Stimulated activated CD4-positive, alpha-beta T cell treated with anti-CD3 and anti-CD28 coated beads, Interleukin-15, amount 100 ng/mL, for 48 hours (primary cell): ENCODE results near the gene SLC26A4.

Source experiments
- DNase-seq, 2 donors: peaks; one replicate each; pipeline ENCODE4 v3.0.0-alpha.2; 2020; ENCODE audit warnings: low read depth in 2 of 2

The SLC26A4 gene

GRCh38 chr7:107659666-107660065 is 962 bp upstream of the SLC26A4 start:
- peak; percentile 31 to 41 for DNase-seq

GRCh38 chr7:107661081-107661864 is 645 bp downstream of the SLC26A4 start:
- peak; percentile 33 to 39 for DNase-seq

DNA sequence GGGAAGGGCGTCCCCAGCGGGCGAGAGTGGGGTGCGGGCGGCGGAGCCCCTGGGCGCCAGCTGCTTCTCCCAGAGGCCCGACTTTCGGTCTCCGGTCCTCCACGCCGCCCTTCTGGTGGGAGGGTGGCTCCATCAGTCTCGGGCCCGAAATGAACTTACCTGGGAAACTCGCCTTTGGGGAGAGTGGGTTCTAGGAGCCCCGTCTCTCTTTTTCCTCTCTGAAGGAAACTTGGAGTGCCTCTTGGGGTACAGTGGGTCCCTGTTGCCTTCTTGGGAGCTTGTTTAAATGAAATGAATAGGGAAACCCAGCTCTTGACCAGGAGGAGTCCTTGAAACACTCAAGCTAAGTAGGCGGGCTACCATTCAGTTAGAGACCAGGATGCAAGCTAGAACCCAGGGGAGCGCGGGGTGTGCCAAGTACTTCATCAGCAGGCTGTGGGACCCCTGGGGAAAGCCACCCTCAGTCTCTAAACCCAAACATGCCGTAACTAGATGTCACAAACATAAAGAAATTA is 1.3 kb downstream of the SLC26A4 start:
- no peak for DNase-seq

DNA sequence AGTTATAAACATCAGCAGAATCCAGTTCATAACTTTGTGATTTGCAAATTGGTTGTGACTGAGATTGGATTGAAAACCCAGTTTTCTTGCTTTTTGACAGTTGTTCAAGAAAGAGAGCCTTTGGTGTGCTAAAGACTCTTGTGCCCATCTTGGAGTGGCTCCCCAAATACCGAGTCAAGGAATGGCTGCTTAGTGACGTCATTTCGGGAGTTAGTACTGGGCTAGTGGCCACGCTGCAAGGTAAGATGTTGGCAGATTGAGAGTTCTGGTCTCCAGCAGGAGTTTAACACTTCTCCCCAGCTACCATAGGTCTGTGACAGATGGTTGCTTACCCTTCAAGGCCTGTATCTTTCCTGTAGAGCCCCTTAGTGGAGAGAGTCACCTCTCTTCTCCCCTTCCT is 2.6 kb downstream of the SLC26A4 start:
- no peak for DNase-seq

DNA sequence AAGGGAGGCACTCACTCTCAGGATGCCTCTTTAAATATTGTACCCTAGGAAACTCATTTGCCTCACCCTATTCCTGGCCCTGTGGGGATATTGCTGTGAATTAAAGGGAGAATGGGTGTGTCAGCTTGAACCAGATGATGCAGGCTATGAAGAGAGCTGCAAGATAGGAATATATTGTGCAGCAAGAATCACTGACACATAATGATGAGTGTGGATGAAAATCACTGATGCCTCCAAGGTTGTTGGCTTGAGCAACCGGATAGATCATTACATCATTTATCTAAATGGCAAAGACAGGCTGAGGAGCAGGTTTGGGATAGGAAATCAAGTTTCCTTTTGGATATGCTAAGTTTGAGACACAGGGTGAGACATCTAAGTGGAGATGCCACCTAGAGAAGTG is 6.2 kb downstream of the SLC26A4 start:
- DNase-seq, result no peak

- no peak for DNase-seq
Observed at GRCh38 chr7:107667341-107667740, 6.7 kb downstream of the SLC26A4 start.

DNA sequence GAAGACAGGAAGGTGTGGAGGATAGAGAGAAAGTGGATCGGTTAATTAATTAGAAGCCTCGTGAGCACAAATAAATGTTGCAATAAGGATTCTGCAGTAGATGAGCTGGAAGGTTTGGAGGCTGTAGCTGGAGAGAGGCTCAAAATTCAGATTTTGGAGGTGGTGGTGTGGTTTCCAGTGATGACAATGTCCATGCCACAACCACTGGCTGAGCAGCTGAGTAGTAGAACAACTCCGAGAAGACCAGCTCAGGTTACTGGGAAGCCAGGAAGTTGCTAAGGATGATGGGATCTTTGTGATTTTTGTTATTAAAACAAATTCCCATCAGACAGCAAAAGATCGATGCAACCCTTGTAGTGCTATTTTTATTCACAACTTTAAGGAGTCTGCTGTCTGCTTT is 7.7 kb downstream of the SLC26A4 start:
- DNase-seq, result no peak

- DNase-seq, result no peak
Observed at GRCh38 chr7:107672183-107672582, 11.6 kb downstream of the SLC26A4 start.

DNA sequence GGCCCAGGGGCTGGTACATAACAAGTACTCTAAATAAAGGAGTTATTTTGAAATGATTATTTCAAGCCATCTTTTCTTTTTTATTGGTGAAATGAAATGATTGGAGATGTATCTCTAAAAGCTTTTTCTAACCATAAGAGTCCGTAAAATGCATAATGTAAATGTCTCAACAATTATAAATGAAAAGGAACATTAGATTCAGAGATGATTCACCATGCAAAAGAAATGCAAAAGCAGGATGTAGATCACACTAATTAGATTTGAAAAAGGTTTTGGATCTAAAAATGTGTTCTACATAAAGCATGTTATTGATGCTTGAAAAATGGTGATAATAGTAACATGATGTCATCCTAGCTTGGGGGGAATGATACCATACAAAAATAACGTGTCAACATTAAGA is 15.6 kb downstream of the SLC26A4 start:
- no peak for DNase-seq

DNA sequence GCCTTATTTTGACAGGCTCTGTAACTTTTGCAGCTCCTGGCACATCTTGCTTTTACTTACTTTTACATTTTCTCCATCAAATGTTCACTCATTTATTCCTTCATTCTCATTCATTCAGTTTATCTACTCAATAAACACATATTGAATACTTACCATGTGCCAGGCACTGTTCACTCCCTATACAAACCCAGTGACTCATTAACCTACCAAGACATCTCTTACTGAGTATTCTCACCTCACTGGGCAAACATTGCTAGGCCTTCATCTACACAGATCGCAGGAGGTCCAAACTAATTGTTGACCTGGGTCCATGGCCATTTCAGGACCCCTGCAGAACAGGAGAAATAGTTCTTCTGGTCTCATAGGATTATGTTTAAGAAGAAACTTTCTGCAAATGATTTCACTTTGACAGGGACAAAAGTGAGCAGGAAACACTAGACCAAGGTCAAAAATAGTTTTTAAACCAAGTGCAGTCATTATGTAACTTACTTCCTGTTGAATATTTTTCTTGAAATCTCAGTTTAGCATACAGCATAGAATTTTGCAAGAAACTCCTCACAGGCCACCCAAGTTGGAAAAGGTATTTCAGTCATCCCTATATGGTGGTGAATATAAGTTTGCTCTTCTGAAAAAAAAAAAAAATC is 17.6 kb downstream of the SLC26A4 start:
- no peak for DNase-seq

DNA sequence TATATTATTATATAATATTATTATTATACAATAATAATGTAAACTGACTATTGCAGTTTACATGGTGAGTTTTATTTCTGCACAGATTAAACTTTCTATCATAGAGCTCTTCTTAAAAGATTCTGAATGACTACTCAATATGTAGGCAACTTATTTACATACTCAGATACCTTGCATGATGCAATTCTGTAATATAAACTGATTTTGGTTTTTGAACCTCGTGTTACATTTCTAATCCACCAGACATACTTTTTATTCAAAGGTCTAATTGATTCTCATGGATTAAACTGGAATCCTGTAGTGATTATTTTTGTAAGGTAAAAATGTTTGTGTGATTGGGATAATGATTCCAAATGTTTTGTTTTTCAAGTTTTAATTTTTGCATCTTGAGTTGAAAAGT is 19.9 kb downstream of the SLC26A4 start:
- no peak for DNase-seq

DNA sequence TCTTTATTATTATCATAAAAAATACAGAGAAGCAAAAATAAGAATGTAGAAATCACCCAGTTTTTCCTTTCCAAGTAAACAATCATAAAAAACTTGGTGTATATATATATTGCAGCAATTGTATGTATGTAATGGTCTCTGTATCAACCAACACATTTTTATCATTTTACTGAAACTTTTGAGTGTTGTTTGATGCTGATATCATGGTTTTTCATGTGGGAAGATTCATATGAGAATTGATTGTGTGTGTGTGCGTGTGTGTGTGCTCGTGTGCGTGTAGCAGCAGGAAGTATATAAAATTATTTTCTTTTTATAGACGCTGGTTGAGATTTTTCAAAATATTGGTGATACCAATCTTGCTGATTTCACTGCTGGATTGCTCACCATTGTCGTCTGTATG is 22.3 kb downstream of the SLC26A4 start:
- DNase-seq, result no peak

DNA sequence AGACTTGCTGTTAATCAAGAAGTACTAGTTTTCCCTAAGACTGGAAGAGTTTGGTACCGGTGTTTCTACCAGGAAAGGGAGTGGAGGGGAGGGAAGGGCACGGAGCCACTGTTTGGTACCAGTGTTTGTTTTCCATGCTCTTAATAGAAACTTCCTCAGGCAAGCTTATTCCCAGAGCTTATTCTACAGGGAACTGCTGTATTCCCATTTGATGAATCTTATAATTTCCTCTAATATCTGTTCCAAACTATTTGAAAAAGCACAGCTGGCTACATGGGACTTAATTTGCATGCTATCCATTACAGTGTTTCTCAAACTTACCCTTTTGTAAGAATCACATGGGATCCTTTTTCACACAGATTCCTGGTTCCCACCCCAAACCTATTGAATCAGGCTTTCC is 23.7 kb downstream of the SLC26A4 start:
- DNase-seq, result no peak

GRCh38 chr7:107684947-107685463 is 24.4 kb downstream of the SLC26A4 start:
- DNase-seq, result no peak

DNA sequence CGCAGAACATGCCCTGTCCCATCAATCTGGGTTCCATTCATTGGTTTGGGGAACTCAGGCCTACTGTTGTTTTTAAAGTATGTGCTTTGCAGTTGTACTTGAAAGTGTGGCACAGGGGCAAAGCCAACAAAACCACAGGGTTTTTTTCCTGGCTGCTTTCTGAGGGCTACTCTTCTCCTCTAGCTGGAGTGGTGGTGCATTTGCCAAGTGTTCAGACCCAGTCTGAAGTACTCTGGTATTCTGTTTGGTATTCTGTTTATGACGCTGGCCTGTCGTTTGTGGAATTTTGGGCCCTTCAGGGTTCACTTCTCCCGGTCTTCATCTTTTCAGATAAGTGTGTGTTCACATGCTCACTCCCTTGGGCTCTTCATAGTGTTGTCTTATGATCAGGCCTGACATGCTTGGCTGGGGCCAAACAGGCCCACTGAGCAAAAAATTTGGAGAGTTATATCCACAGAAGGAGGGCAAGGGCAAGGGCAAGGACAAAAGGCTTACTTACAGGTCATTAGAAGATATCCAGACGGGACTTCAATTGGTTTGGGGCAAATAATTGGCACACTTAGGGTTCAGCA is 26.3 kb downstream of the SLC26A4 start:
- DNase-seq, result no peak

- no peak for DNase-seq
Observed at GRCh38 chr7:107687656-107688055, 27.0 kb downstream of the SLC26A4 start.

DNA sequence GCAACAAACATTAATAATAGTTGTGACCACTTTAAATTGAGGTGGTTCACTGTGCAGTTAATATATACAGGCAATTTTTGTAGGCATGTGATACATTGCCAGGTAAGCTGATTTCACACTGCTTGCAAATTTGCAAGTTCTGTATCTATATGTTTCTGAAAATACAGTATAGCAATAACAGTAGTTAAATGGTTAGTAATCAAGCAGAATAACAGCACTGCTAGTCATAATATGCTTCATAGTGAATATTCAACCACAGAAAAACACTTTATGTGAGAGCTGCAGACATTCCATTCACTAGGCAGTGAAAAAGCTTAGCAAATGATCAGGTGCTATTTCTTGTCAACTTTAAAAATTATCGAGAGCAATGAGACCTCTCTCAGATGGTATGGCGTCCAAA is 28.9 kb downstream of the SLC26A4 start:
- no peak for DNase-seq

GRCh38 chr7:107690084-107690483 is 29.5 kb downstream of the SLC26A4 start:
- no peak for DNase-seq

- DNase-seq, result no peak
Observed at GRCh38 chr7:107690611-107691010, 30.0 kb downstream of the SLC26A4 start.

- DNase-seq, result no peak
Observed at GRCh38 chr7:107691716-107692115, 31.1 kb downstream of the SLC26A4 start.

- DNase-seq, result no peak
Observed at GRCh38 chr7:107692501-107692900, 31.9 kb downstream of the SLC26A4 start.

DNA sequence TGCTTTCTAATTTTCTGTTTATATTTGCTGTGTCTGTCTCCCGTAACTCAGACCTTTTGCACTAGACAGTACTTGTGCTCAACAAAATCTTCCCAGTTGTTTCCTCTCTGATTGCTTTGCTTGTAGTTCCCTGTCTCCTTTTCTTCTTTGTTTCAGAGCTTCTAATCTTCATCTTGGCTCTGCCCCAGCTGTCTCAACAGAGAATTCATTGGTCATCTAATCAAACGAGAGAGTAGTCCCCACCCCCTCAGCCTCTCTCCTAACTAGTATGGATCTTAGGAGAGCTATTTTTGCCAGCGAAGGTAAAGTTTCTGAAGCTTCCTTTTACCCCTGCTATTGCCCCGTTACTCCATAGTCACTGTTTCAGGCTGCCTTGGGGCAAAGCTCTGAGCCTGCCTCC is 32.8 kb downstream of the SLC26A4 start:
- DNase-seq, result no peak

DNA sequence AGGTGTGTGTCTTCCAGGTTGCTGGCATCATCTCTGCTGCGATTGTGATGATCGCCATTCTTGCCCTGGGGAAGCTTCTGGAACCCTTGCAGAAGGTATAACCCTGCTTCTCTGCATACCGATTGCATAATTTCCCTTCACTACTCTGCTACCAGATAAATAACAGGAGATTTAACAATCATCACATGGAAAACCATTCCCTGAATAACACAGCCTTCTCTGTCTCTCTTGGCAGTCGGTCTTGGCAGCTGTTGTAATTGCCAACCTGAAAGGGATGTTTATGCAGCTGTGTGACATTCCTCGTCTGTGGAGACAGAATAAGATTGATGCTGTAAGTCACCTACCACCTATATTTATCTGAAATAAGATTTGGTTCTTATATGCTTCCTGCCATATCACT is 33.8 kb downstream of the SLC26A4 start:
- no peak for DNase-seq
